GM19193 (cell line): ENCODE results near the gene ICAM4.

Experiments used
- POLR2A ChIP-seq: IDR thresholded peaks from 4 replicates; pipeline ENCODE4 v1.6.1; 2011; ENCODE audit not compliant: insufficient read depth, insufficient read length; ENCODE audit errors: extremely low read depth

The ICAM4 gene

DNA sequence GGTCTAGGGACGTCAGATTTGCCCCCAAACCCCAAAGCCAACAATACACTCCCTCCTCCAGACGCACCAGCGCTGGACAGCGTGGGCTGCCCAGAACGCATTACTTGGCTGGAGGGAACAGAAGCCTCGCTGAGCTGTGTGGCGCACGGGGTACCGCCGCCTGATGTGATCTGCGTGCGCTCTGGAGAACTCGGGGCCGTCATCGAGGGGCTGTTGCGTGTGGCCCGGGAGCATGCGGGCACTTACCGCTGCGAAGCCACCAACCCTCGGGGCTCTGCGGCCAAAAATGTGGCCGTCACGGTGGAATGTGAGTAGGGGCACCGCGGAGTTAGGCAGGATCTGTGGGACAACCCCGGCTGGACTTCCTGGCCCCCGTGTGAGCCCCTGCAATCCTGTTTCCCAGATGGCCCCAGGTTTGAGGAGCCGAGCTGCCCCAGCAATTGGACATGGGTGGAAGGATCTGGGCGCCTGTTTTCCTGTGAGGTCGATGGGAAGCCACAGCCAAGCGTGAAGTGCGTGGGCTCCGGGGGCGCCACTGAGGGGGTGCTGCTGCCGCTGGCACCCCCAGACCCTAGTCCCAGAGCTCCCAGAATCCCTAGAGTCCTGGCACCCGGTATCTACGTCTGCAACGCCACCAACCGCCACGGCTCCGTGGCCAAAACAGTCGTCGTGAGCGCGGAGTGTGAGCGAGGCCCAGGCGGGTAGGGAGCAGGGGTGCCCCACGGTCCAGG is 7.0 kb downstream of the ICAM4 start:
- TF ChIP-seq POLR2A = no peak

GRCh38 chr19:10294368-10294697 is 7.6 kb downstream of the ICAM4 start:
- no peak for TF ChIP-seq POLR2A

GRCh38 chr19:10295305-10295846 is 8.6 kb downstream of the ICAM4 start:
- peak; percentile 37 for TF ChIP-seq POLR2A

GRCh38 chr19:10295847-10296591 is 9.3 kb downstream of the ICAM4 start:
- peak; percentile 7 for TF ChIP-seq POLR2A

- no peak for TF ChIP-seq POLR2A
These were observed 13.0 kb downstream of the ICAM4 start for GRCh38 chr19:10299545-10300458.

- TF ChIP-seq POLR2A = no peak
These were observed 18.5 kb downstream of the ICAM4 start for GRCh38 chr19:10305139-10305806.

DNA sequence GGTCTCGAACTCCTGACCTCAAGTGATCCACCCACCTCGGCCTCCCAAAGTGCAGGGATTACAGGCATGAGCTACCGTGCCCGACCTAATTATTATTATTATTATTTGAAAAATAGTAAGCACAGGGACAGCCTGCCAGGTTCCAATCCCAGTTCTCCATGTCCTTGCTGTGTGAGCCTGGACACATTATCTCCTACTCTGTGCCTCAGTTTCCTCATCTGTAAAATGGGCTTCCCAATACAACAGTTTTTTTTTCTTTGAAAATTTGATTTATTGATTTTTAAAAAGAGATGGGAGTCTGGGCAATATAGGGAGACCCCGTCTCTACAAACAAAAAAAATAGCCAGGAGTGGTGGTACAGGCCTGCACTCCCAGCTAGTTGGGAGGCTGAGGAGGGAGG is 19.6 kb downstream of the ICAM4 start:
- TF ChIP-seq POLR2A = no peak

DNA sequence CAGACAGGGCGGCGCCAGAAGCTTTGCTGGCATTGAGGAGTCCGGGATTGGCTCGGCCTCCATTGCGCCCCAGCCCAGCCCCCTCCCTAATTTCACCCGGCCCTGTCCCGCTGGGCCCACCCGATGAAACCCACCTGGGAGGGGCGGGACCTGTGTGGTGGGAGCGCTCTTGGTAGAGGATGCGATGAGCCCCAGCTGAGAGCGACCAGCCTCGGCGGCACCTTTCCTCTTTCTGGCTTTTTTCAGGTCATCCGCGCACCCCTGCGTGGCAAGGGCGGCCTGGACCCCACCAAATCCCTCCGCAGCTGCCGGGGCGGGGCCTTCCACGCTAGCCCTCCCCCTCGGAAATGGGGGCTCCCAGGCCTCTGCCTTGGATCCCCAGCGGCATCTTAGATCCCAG is 22.7 kb downstream of the ICAM4 start, which contains the start of gene ZGLP1:
Gene ZGLP1, minus strand, starts transcription at position 393 of the 400 bp plus-strand sequence.
- TF ChIP-seq POLR2A = no peak

GRCh38 chr19:10315335-10316214 is 28.8 kb downstream of the ICAM4 start, which contains the start of gene FDX2:
Gene FDX2, minus strand, starts transcription at chr19:10316015. Its CDS starts 19 bp downstream, at chr19:10315996.
- peak; percentile 88 for TF ChIP-seq POLR2A

- no peak for TF ChIP-seq POLR2A
These were observed 29.7 kb downstream of the ICAM4 start for GRCh38 chr19:10316229-10317044.

- no peak for TF ChIP-seq POLR2A
These were observed 30.5 kb downstream of the ICAM4 start for GRCh38 chr19:10317045-10317856.
